ENCODE data around the gene C10orf105.
A peak's percentile ranks its signal among the peaks of the same experiment; 100 is the strongest.

C10orf105 gene

DNA sequence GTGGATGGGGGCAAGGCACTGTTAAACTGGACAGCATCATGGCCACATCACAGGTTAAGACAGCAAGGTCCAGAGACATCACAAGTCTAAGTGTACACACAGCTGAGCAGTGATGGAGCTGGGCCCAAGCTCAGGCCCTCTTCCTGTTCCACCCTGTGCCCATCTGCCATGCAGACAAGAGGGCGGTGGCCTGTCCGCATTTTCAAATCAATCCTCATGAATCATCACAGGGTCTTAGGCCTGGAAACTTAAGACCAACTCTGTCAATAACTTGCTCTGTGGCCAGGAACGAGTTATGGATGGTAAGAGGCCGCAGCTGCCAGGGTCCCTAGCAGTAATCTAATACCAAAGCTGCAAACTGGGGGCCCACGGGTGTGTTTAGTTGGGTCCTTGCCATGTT is 3.2 kb downstream of the C10orf105 start:
- DNase-seq (ENCODE audit: low read depth in 2 of 2): no peak

DNA sequence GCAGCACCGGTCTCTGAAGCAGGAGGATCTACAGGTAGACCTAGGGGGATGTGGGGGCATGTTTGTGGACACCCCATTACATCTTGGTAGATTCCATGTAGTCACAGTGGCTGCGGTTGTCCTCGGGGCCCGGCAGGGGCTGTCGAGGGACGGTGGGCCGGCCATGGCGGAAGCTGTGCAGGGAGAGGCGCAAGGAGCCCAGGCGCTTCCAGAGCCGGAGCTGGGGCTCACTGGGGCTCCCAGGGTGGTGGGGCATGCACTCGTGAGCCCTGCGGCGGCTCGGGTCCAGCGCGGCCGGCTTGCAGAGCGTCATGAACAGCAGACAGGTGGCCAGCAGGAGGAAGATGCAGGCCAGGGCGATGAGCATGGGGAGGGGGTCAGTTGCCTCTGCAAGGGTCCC is 3.7 kb downstream of the C10orf105 start:
- no peak for DNase-seq (ENCODE audit: low read depth in 2 of 2)

DNA sequence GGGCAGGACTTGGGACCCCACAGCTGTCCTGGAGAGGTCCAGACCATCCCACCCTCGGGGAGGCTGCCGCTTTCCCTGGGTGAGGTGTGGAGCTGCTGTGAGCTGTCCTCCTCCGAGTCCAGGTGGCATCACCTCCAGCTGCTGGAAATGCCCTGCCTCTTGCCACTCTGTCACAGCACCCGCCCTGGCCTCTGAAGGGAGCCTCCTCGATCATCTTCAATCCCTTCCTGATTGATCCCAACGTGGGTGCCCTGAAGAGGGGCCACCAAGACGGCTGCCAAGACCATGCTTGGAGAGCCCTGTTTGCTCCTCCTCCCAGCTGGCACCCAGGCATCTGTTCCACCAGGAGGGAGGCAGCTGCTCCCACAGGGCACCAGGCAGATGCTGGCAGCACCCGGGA is 4.6 kb downstream of the C10orf105 start:
- no peak for DNase-seq (ENCODE audit: low read depth in 2 of 2)

DNA sequence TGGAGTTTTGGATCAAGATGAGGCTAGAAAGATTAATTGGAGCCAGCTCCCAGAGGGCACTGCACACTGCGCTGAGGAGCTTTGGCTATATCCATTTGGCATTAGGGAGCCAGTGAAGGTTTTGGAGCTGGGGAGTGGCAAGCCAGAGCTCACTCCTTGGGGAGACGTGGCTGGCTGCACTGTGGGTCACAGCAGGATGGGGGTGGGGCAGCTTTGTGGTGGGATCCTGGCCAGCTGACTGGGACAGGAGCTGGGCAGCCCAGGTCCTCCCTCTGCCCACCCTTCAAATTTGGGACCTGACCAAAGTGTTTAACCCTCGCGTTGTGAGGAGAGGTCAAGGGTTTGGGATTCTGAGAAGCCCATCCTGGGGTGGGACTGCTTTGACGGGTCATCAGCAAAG is 5.0 kb downstream of the C10orf105 start:
- no peak for DNase-seq (ENCODE audit: low read depth in 2 of 2)

DNA sequence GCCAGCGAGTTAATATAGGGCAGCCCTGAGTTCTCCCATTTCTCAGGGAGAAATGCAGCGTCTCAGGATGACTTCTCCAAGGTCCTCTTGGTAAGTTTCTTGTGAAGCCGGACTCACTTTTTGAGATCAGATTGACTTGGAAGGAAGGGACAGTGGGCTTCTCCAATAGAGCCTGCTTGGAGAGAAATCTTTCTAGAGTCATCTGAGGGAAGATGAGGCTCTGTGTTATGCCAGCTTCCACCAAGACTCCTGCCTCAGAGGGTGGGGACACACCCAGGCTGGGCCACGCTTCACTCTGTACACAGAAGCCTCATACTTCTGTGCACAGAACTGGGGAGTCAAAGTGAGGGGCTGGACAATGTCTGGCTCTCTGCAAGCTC is 5.6 kb downstream of the C10orf105 start:
- no peak for DNase-seq (ENCODE audit: low read depth in 2 of 2)

DNA sequence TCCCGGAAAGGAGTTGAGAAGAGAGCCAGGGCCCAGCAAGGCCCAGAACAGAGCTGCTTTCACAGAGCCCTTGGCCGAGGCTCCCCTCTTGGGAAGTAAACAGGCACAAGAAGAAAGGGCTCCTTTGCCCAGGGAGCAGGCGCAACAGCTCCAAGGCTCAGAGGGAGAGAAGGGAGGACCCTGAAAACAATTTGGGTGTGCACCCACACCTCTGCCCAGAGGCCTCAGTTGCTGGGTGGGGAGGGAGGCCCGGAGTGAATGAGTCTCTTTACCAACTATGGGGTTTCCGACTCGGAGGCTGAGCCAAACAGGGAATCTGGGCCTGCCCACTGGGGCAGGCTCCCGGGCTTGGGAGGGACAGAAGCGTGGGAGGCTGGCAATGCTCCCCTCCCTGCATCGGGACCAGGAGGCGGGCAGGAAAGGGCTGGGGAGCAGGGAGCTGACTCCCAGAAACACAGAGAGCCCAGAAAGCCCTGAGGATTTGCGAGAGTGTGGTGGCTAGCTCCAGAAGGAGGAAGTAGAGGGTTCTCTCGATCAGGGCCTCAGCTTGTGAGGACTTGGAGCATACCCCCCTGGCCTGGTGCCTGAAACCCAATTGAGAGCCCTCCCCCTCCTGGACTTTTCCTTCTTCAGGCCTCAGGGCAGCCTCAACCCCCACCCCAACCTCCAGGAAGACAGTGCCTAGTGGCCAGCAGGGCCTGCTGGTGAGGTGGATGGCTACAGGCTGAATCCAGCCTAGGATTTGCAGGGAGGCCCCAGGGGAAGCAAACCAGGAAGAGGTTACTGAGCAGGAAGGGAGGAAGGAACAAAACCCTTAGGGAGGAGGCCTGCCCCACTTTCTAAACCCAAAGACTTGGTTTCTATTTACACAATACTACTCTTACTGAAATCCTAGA is 6.2 kb downstream of the C10orf105 start:
- DNase-seq (ENCODE audit: low read depth in 2 of 2): no peak

DNA sequence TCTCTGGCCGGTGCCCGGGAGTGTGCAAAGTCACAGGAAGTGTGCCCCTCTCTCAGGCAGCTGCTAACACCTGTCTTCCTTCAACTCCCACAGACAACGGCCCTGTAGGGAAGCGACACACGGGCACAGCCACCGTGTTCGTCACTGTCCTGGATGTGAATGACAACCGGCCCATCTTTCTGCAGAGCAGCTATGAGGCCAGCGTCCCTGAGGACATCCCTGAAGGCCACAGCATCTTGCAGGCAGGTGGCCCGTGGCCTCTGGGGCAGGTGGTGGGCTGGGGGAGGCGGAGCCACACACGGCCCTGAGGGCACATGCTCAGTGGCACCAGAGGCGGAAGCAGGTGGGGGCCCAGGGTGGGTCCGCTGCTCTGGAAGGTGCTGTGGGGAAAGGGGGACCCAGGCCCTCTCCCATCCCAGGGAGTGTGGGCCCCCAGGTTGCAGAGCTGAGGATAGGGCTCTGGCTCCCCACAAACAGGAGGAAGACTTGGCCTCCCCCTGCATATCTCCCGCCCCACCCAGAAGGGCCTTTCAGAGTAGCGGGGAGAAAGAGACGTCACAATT is 6.9 kb downstream of the C10orf105 start:
- DNase-seq (ENCODE audit: low read depth in 2 of 2): no peak

DNA sequence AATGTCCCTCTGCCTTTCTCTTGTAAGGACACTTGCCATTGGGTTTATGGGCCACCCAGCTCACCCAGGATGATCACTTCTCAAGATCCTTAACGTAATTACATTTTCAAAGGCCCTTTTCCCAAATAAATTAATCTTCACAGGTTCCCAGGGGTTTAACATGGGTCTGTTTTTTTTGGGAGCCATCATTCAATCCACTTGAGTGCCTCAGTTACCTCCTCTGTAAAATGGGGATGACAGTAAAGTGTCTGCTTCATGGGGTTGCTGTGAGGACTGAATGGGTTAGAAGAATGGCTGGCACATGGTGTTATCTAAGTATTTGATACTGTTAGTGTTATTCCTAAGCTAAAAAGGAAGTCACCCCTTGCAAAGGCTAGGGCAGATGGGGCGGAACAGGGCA is 7.4 kb downstream of the C10orf105 start:
- no peak for DNase-seq (ENCODE audit: low read depth in 2 of 2)

DNA sequence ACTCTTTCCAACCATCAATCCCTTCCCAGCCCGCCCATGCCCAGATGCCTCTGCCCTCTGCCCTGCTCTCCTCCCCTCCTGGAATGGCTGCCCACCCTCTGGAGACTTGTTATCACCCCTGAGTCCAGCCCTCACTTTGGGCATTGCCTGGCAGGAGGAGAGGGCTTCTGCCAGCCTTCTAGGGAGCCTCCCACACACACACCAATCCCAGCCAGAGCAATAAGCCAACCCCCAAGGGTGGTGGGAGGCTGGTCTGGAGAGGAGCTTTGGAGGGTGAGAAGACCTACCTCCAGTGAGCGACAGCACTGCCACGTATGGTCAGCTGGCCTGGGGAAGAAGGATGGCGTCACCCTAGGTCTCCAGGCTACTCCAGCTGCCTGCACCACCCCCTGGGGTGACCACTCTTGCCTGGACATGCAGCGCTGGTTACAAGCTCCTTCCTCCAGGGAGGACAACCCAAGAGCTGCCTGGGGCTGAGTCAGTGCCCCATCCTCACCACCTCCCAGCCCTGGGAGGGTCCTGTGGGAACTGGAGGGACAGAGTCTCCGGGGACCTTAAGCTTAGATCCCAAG is 8.4 kb downstream of the C10orf105 start:
- no peak for DNase-seq (ENCODE audit: low read depth in 2 of 2)

DNA sequence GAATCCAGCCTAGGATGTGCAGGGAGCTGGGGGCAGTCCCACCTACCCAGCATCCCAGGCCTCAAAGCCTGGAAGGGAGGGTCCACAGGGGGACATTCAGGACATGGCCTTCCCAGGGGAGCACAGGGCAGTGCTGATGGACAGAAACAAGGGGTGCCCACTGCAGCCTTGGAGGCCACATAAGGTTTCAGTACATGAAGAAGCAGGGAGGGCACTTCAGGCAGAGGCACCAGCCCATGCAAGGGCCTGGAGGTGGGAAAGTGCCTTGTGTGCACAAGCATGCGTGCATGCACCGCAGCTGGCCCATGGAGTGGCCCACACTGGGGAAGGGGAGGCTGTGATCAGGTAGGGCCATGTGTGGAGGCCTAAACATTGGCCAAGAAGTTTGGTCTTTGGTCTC is 9.1 kb downstream of the C10orf105 start:
- no peak for DNase-seq (ENCODE audit: low read depth in 2 of 2)

DNA sequence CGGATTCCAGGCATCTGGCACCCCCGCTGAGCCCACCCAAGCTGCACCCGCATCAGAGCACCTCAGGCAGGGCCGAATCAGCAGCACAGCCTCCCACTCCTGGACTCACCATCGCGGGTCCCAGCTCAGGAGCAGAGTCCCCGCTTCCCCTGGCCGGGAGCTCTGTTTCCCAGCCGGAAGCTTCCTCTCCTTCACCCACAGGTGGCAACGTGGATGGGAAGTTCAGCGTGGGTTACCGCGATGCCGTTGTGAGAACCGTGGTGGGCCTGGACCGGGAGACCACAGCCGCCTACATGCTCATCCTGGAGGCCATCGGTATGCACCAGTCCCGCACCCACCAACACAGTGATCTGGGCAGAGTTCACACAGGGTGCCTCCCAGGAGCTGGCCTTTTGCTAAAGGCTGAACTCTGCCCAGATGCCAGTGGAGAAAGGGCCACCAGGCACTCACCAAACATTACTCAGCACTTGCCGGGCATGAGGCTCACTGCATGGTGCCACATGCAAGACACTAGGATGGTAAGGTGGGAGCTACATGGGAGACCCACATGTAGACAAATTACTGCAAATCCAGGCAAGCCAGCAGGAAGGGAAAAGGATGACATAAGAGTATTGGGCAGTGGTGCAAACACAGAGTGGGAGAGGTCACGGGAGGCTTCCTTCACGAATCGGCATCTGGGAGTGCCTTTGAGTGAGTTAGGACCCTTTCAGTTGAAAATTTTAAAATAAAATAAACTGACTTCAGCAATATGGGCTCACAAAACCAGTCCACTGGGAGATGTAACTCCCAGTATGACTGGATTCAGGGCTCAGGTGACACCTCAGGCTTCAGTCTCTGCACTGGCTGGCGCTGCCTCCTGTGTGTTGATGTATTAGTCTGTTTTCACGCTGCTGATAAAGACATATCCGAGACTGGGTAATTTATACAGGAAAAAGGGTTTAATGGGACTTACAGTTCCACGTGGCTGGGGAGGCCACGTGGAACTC is 10.4 kb downstream of the C10orf105 start:
- no peak for DNase-seq (ENCODE audit: low read depth in 2 of 2)

DNA sequence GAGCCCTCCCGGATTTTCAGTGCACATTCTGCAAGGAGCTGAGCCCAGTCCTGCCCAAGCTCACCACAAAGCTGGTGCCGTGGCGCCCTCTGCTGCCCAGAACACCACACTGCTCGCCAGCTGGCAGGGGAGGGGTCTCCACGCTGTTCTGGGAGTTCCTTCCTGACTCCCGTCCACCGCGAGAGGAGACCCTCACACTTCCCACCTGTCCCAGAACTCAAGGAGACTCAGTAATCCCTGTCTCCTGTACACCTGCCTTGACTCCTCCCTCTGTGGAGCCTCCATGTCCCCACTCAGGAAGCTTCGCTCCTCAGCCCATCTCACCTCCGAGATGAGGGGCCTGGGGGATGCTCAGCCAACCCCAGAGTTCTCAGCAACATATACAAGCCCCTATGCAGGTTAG is 11.3 kb downstream of the C10orf105 start:
- peak in 1 of 2 donors; percentile 37 for DNase-seq (ENCODE audit: low read depth in 2 of 2)

DNA sequence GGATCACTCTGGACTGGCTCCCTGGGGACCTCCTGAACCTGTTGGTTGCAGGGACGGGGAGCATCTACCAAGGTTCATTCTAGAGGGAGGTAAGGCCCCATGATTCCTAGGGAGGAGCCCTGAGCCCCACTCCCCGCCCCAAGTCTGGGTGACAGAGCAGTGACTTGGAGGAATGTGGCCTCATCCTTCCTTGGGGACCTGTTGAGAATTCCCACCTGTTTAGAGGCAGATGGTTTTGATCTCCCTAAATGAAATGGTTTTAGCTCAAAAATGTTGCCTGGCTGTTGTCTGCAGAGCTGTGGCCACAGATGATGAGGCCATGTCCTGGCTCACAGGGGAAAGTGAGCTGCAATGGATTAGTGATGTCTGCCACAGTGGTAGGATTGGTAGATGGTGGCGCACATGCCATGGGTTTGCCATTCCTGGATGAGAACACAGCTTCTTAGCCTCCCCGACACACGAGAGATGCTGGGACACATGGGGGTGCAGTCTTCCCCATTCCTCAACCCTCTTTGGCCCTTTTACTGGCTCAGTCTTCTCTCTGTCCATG is 12.3 kb downstream of the C10orf105 start:
- no peak for DNase-seq (ENCODE audit: low read depth in 2 of 2)

DNA sequence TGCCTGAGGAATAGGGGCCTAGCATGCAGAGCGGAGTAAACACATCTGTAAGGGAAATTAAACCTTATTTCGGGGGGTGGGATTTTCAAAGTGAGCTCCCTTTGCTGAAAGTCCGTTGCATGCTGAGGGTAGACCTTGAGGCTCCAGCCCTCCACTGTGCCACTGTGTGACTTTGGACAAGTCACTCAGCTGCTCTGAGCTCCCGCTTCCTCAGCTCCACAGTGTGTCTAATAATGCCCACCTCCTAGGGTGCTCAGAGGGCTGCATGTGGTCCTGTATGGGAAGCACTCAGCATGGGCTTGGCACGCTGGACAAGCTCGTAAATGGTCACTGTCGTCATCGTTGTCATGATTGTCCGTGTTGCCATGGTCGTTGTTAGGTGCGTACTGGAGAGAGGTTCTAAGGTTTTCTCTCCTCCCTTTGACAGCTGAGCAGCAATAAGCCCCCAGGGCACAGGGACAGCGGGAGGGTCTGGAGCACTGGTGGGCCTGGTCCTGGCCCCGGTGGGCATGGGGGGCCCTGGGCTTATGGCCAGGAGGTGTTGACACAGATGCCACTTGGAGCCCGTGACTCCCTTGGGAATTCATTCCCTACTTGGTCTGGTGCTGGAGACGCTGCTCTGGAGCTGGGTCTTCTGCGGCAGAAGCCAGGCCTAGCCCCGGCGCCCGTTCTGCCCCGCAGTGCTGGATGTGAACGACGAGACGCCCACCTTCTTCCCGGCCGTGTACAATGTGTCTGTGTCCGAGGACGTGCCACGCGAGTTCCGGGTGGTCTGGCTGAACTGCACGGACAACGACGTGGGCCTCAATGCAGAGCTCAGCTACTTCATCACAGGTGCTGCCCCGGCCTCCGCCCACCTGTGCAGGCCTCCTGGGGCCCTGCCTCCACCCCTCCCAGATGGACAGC is 13.1 kb downstream of the C10orf105 start:
- no peak for DNase-seq (ENCODE audit: low read depth in 2 of 2)

DNA sequence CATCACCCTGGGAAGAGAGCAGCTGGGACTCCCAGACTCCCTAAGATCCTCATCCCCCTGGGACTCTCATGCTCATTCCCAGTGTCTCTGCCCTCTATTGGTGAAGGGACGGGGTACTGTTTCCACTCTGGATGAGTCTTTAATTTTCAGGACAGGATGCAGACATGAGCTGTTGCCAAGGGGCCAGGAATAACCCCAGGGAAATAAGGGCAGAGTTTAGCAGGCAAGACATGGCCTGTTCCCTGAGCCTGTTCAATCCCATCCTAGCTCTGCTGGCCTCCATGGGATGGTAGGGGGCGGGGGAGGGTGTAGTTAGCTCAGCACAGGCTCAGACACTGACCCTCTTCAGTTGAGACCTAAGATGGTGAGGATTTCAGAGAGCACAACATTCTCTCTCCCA is 14.0 kb downstream of the C10orf105 start:
- no peak for DNase-seq (ENCODE audit: low read depth in 2 of 2)

DNA sequence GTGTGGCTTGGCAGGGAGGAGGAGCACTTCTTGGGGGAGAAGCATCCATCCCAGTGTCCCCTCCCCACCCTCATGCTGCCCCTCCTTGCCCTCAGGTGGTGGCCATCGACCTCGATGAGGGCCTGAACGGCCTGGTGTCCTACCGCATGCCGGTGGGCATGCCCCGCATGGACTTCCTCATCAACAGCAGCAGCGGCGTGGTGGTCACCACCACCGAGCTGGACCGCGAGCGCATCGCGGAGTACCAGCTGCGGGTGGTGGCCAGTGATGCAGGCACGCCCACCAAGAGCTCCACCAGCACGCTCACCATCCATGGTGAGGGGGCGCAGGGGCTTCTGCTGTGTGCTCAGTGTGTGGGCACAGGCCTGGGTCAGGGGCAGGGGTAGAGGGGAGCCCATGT is 14.8 kb downstream of the C10orf105 start:
- no peak for DNase-seq (ENCODE audit: low read depth in 2 of 2)

DNA sequence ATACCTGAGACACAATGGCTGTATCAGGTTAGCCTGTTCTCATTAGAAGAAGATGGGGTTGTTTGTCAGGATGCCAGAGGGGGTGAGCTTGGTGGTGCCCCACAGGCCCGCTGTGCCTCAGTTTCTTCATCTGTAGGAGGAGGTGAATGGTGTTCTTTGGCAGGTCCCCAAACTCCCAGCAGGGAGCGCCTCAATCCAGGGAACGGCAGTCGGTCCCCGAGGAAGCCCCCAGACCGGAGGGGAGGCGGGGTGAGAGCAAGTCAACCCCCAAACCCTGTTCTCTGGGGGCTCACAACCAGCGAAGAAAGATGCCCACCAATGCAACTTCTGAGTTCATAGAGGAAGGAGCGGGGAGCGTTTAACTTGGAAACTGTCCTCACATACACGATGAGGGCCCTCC is 16.0 kb downstream of the C10orf105 start:
- no peak for DNase-seq (ENCODE audit: low read depth in 2 of 2)

DNA sequence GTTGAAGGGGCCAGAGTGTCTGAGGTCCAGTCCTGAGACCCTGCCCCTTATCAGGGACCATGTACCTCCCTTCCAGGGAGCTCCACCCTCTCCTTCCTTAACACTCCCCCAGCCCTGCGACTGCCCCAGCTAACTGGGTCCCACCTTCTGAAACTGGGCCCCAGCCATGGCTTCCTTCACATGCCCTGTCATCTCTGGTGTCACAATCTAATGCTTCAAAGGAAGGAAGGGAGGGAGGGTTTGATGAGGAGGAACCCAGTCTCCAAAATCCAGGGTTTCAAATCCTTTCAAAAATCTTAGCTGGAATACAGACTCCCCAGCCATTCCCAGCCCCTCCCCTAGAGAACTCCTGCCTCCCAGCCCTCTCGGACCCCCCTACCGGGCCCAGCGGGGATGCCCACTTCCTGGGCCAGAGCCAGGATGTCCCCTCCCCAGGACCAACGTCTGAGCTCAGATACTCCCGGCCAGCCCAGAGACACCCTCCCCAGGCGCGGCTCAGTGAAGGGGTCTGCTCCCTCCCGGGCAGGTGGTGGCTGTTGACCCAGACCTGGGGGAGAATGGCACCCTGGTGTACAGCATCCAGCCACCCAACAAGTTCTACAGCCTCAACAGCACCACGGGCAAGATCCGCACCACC is 18.0 kb downstream of the C10orf105 start:
- DNase-seq (ENCODE audit: low read depth in 2 of 2): no peak

DNA sequence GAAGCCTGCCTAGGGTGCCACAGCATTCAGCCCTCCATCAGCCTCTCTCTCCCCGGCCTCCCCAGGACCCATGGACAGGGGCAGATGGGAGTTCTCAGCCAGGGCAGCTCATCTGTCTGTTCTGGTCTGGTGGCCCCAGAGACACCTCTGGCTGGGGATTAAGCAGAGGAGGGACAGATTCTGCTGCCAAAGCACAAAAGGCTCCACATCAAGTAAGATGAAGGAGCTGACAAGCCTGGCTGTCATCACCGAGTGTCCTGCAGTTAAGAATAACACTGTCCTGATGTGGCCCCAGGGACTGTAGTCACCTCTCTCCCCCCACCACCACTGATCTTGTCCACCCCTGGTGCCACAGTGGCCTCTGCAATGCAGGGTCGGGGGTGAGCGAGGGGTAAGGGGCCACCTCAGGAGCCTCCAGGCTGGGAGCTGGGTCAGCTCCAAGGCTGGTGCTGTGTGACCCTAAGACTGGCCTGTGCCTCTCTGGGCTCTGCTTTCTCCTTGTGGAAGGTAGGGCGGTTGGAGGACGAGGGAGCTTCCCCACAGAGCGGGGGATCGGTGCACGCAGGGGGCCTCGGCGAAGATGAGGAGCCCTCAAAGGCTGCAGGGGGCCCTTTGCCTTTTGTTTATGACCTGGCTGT is 18.7 kb downstream of the C10orf105 start:
- DNase-seq (ENCODE audit: low read depth in 2 of 2): no peak

DNA sequence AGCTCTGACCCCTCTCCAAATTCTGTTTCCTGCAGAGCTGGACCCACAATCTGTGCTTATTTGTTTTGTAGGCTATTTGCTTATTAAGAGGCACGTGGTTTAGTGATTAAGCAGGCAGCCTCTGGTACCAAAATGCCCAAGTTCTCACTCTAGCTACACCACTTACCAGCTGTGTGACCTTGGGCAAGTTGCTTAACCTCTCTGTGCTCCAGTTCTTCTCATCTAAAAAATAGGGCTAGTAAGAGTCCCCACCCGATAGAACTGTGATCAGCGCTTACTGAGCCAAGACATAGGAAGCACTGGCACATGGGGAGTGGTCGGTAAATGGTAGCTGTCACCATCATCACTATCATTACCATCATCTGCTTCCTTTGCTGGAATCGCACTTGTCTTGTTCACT is 20.8 kb downstream of the C10orf105 start:
- DNase-seq (ENCODE audit: low read depth in 2 of 2): no peak
